Osteoblast (primary cell): Measurements from ENCODE around the gene GEMIN5. TPM values are rescaled to one million over a fixed set of nuclear protein-coding genes. Genes with fewer than 3 reads are reported as not detected.

ENCODE experiments used
- DNase-seq: peaks from one replicate; pipeline ENCODE4 v3.0.0; 2011; ENCODE audit warnings: low spot score, mixed read lengths; ENCODE audit not compliant: insufficient read length; ENCODE audit errors: missing footprints
- H2AFZ ChIP-seq: 2 replicates; pipeline ENCODE4 v1.6.0; 2011; ENCODE audit warnings: mild to moderate bottlenecking, low read length
- H3K27ac ChIP-seq: 2 replicates; pipeline ENCODE4 v1.5.1; 2011; ENCODE audit warnings: mild to moderate bottlenecking, low read depth, low read length, moderate library complexity
- H3K27me3 ChIP-seq: 2 replicates; pipeline ENCODE4 v1.6.0; 2012; ENCODE audit warnings: mild to moderate bottlenecking, control low read depth, inconsistent platforms, low read length, moderate library complexity; ENCODE audit not compliant: insufficient read depth
- H3K36me3 ChIP-seq: 2 replicates; pipeline ENCODE4 v1.5.1; 2011; ENCODE audit warnings: mild to moderate bottlenecking, low read length, control low read depth, moderate library complexity; ENCODE audit not compliant: insufficient read depth
- H3K4me1 ChIP-seq: 2 replicates; pipeline ENCODE4 v1.5.1; 2011; ENCODE audit warnings: mild to moderate bottlenecking, low read length, control low read depth, moderate library complexity; ENCODE audit not compliant: insufficient read depth
- H3K4me2 ChIP-seq: 2 replicates; pipeline ENCODE4 v1.6.0; 2011; ENCODE audit warnings: mild to moderate bottlenecking, low read length; ENCODE audit not compliant: insufficient read depth
- H3K4me3 ChIP-seq: fragments of 200-600 bp; sonication (generic); 3 replicates; pipeline ENCODE4 v1.5.1; 2012; ENCODE audit warnings: mild to moderate bottlenecking, low read length, inconsistent platforms; ENCODE audit not compliant: insufficient read depth
- H3K79me2 ChIP-seq: 2 replicates; pipeline ENCODE4 v1.6.0; 2012; ENCODE audit warnings: mild to moderate bottlenecking, low read length, control low read depth, inconsistent platforms; ENCODE audit not compliant: insufficient read depth
- H3K9me3 ChIP-seq: 2 replicates; pipeline ENCODE4 v1.5.1; 2011; ENCODE audit warnings: low read depth, low read length, control low read depth
- H4K20me1 ChIP-seq: 2 replicates; pipeline ENCODE4 v1.6.0; 2012; ENCODE audit warnings: mild to moderate bottlenecking, low read length, control low read depth; ENCODE audit not compliant: insufficient read depth
- CTCF ChIP-seq: IDR thresholded peaks from 2 replicates; pipeline ENCODE4 v1.5.1; 2011; ENCODE audit warnings: mild to moderate bottlenecking, low read depth, low read length, moderate library complexity; ENCODE audit errors: extremely low read depth
- total RNA-seq: library from RNA; depleted of rRNA; stranded (reverse); fragments of >200 nt; gene quantifications from 2 replicates; pipeline ENCODE4 v1.2.3, GENCODE V29; 2012

Gene GEMIN5
- total RNA-seq, 1 donor = 11.6 TPM

GRCh38 chr5:154863291-154864080 lies 74.5 kb downstream of the GEMIN5 start:
- no peak for TF ChIP-seq CTCF
- Histone ChIP-seq H3K4me2 (no peak overlapping the region), H4K20me1 (peaks cover 45% of the 10 kb centered on the region), H3K4me1 (peaks cover 30% of the 10 kb centered on the region), H3K27me3 (no peaks in the 10 kb centered on the region), H3K79me2 (peaks cover 87% of the 10 kb centered on the region), H3K27ac (peak overlapping the region; percentile 8), H3K36me3 (peaks cover 33% of the 10 kb centered on the region), H3K4me3 (no peak overlapping the region), H2AFZ (no peak overlapping the region), H3K9me3 (no peaks in the 10 kb centered on the region)
- DNase-seq = no peak

- peak overlapping the region; percentile 8 for H3K27ac ChIP-seq
- no peak overlapping the region for H2AFZ ChIP-seq
- H3K36me3 ChIP-seq = peaks cover 32% of the 10 kb centered on the region
- no peak for TF ChIP-seq CTCF
- peaks cover 30% of the 10 kb centered on the region for H3K4me1 ChIP-seq
- H3K4me3 ChIP-seq = no peak overlapping the region
- peaks cover 41% of the 10 kb centered on the region for H4K20me1 ChIP-seq
- no peaks in the 10 kb centered on the region for H3K27me3 ChIP-seq
- peaks cover 86% of the 10 kb centered on the region for H3K79me2 ChIP-seq
- H3K9me3 ChIP-seq = no peaks in the 10 kb centered on the region
- DNase-seq = no peak
- peak overlapping the region; percentile 47 for H3K4me2 ChIP-seq
Measured at GRCh38 chr5:154862766-154863165, 75.2 kb downstream of the GEMIN5 start.

- Histone ChIP-seq H3K4me2 (no peak overlapping the region), H3K36me3 (peaks cover 24% of the 10 kb centered on the region), H3K27me3 (no peaks in the 10 kb centered on the region), H3K79me2 (peaks cover 81% of the 10 kb centered on the region), H3K4me3 (no peak overlapping the region), H3K4me1 (peaks cover 29% of the 10 kb centered on the region), H3K27ac (no peak overlapping the region), H3K9me3 (no peaks in the 10 kb centered on the region), H2AFZ (no peak overlapping the region), H4K20me1 (peaks cover 41% of the 10 kb centered on the region)
- TF ChIP-seq CTCF = no peak
- DNase-seq = no peak
Measured at GRCh38 chr5:154861946-154862345, 76.1 kb downstream of the GEMIN5 start.

GRCh38 chr5:154860765-154861164 lies 77.2 kb downstream of the GEMIN5 start:
- Histone ChIP-seq H3K27ac (peak overlapping the region; percentile 92), H3K4me1 (peaks cover 32% of the 10 kb centered on the region), H3K36me3 (peaks cover 16% of the 10 kb centered on the region), H3K9me3 (no peaks in the 10 kb centered on the region), H3K79me2 (peaks cover 74% of the 10 kb centered on the region), H3K4me2 (peak overlapping the region; percentile 97), H3K27me3 (no peaks in the 10 kb centered on the region), H4K20me1 (peaks cover 37% of the 10 kb centered on the region), H2AFZ (no peak overlapping the region), H3K4me3 (peak overlapping the region; percentile 77)
- DNase-seq = no peak
- TF ChIP-seq CTCF = no peak
